H9 (cell line): ENCODE results near the gene ITSN2. TPM values are rescaled to one million over a fixed set of nuclear protein-coding genes. Genes with fewer than 3 reads are reported as not detected.

ENCODE experiments used
- DNase-seq: peaks from one replicate; pipeline ENCODE4 v3.0.0-alpha.2; 2017
- H2AFZ ChIP-seq: one replicate; pipeline ENCODE4 v1.6.1; 2013; ENCODE audit warnings: mild to moderate bottlenecking, low read length, control low read depth, moderate library complexity
- H2AK5ac ChIP-seq: 2 replicates; pipeline ENCODE4 v1.6.1; 2013; ENCODE audit warnings: low read length, control low read depth, mixed read lengths; ENCODE audit not compliant: insufficient read length
- H2BK120ac ChIP-seq: one replicate; pipeline ENCODE4 v1.6.1; 2013; ENCODE audit warnings: low read depth, mild to moderate bottlenecking, low read length, control low read depth, inconsistent platforms; ENCODE audit not compliant: poor library complexity, severe bottlenecking
- H2BK12ac ChIP-seq: 2 replicates; pipeline ENCODE4 v1.6.1; 2013; ENCODE audit warnings: low read length, control low read depth, mixed read lengths, low read depth; ENCODE audit not compliant: insufficient read length
- H2BK15ac ChIP-seq: 2 replicates; pipeline ENCODE4 v1.6.1; 2013; ENCODE audit warnings: low read depth, low read length, control low read depth
- H2BK20ac ChIP-seq: one replicate; pipeline ENCODE4 v1.6.1; 2013; ENCODE audit warnings: low read depth, mild to moderate bottlenecking, low read length, control low read depth, inconsistent platforms; ENCODE audit not compliant: poor library complexity, severe bottlenecking
- H2BK5ac ChIP-seq: 2 replicates; pipeline ENCODE4 v1.6.1; 2013; ENCODE audit warnings: low read length, control low read depth, mixed read lengths; ENCODE audit not compliant: insufficient read length
- H3K14ac ChIP-seq: 2 replicates; pipeline ENCODE4 v1.6.1; 2013; ENCODE audit warnings: low read length, control low read depth; ENCODE audit not compliant: insufficient read depth
- H3K18ac ChIP-seq: 2 replicates; pipeline ENCODE4 v1.6.1; 2013; ENCODE audit warnings: low read depth, mild to moderate bottlenecking, mixed read lengths, low read length, control low read depth; ENCODE audit not compliant: insufficient read length
- H3K23ac ChIP-seq: 2 replicates; pipeline ENCODE4 v1.6.1; 2013; ENCODE audit warnings: low read length, control low read depth, mixed read lengths, low read depth; ENCODE audit not compliant: insufficient read length
- H3K23me2 ChIP-seq: 2 replicates; pipeline ENCODE4 v1.6.1; 2013; ENCODE audit warnings: low read depth, mild to moderate bottlenecking, mixed read lengths, low read length, control low read depth; ENCODE audit not compliant: insufficient read length, poor library complexity, severe bottlenecking
- H3K27ac ChIP-seq: 2 replicates; pipeline ENCODE4 v1.5.1; 2013; ENCODE audit warnings: low read length, control low read depth, mixed read lengths, low read depth; ENCODE audit not compliant: insufficient read length
- H3K27me3 ChIP-seq: 2 replicates; pipeline ENCODE4 v1.6.1; 2013; ENCODE audit warnings: low read length, control low read depth, inconsistent platforms; ENCODE audit not compliant: insufficient read depth
- H3K4ac ChIP-seq: 2 replicates; pipeline ENCODE4 v1.6.1; 2013; ENCODE audit warnings: low read depth, mild to moderate bottlenecking, control low read depth, inconsistent platforms, low read length, moderate library complexity
- H3K4me1 ChIP-seq: 2 replicates; pipeline ENCODE4 v1.6.1; 2013; ENCODE audit warnings: low read length, control low read depth, inconsistent platforms; ENCODE audit not compliant: insufficient read depth
- H3K4me2 ChIP-seq: 2 replicates; pipeline ENCODE4 v1.6.1; 2013; ENCODE audit warnings: low read length, control low read depth, mixed read lengths; ENCODE audit not compliant: insufficient read length, insufficient read depth
- H3K56ac ChIP-seq: 2 replicates; pipeline ENCODE4 v1.6.1; 2013; ENCODE audit warnings: low read depth, mild to moderate bottlenecking, mixed read lengths, low read length, control low read depth; ENCODE audit not compliant: insufficient read length
- H3K79me1 ChIP-seq: 2 replicates; pipeline ENCODE4 v1.6.1; 2013; ENCODE audit warnings: low read depth, mild to moderate bottlenecking, moderate library complexity, low read length, control low read depth, inconsistent platforms; ENCODE audit not compliant: insufficient read depth, poor library complexity, severe bottlenecking
- H3K79me2 ChIP-seq: 2 replicates; pipeline ENCODE4 v1.6.1; 2013; ENCODE audit warnings: low read length, control low read depth, inconsistent platforms; ENCODE audit not compliant: insufficient read depth
- H3K9ac ChIP-seq: 2 replicates; pipeline ENCODE4 v1.6.1; 2013; ENCODE audit warnings: low read length, control low read depth, mixed read lengths; ENCODE audit not compliant: insufficient read length; ENCODE audit errors: extremely low read depth
- H3K9me3 ChIP-seq: one replicate; pipeline ENCODE4 v1.6.1; 2013; ENCODE audit warnings: low read depth, low read length, inconsistent platforms; ENCODE audit not compliant: control insufficient read depth
- H3T11ph ChIP-seq: one replicate; pipeline ENCODE4 v1.6.1; 2013; ENCODE audit warnings: mild to moderate bottlenecking, low read length, control low read depth, inconsistent platforms
- H4K20me1 ChIP-seq: one replicate; pipeline ENCODE4 v1.6.1; 2013; ENCODE audit not compliant: control insufficient read depth, insufficient read length, insufficient read depth
- H4K5ac ChIP-seq: 2 replicates; pipeline ENCODE4 v1.6.1; 2013; ENCODE audit warnings: low read depth, mild to moderate bottlenecking, mixed read lengths, low read length, control low read depth; ENCODE audit not compliant: insufficient read length
- H4K8ac ChIP-seq: replicated peaks from 2 replicates; pipeline ENCODE4 v1.6.1; 2013; ENCODE audit warnings: low read length, control low read depth, mixed read lengths, low read depth; ENCODE audit not compliant: insufficient read length
- H4K91ac ChIP-seq: 2 replicates; pipeline ENCODE4 v1.6.1; 2013; ENCODE audit warnings: low read depth, mild to moderate bottlenecking, moderate library complexity, mixed read lengths, low read length, control low read depth; ENCODE audit not compliant: insufficient read length
- H3K27ac Mint-ChIP-seq, 3 experiments: 2 replicates in 2 of 3; 3 replicates in 1 of 3; pipeline ENCODE4 v1.8.0; 2020 to 2021; ENCODE audit warnings: mixed read lengths in 3 of 3, mild to moderate bottlenecking in 1 of 3, moderate library complexity in 1 of 3
- H3K27me3 Mint-ChIP-seq: 2 replicates; pipeline ENCODE4 v1.8.0; 2021; ENCODE audit warnings: low read depth, mild to moderate bottlenecking, moderate library complexity, mixed read lengths
- H3K36me3 Mint-ChIP-seq, 3 experiments: 2 replicates in 2 of 3; 3 replicates in 1 of 3; pipeline ENCODE4 v1.8.0; 2020 to 2021; ENCODE audit warnings: low read depth in 3 of 3, mixed read lengths in 3 of 3; ENCODE audit not compliant: insufficient read depth in 1 of 3
- H3K4me1 Mint-ChIP-seq, 2 experiments: 2 replicates each; pipeline ENCODE4 v1.8.0; 2020; ENCODE audit warnings: mixed read lengths in 2 of 2
- H3K4me3 Mint-ChIP-seq, 2 experiments: 2 replicates in 1 of 2; 3 replicates in 1 of 2; pipeline ENCODE4 v1.8.0; 2020 to 2021; ENCODE audit warnings: mild to moderate bottlenecking in 2 of 2, mixed read lengths in 2 of 2, moderate library complexity in 1 of 2
- H3K9me3 Mint-ChIP-seq, 2 experiments: 2 replicates in 1 of 2; 3 replicates in 1 of 2; pipeline ENCODE4 v1.8.0; 2020; ENCODE audit warnings: mild to moderate bottlenecking in 2 of 2, mixed read lengths in 2 of 2, moderate library complexity in 1 of 2
- WGBS: extraction: QIAGEN DNeasy Blood & Tissue Kit; methylation state at CpG from one replicate; pipeline ENCODE4 v1.1.7; 2013; ENCODE audit warnings: missing lambda C conversion rate, low lambda C conversion rate, mixed read lengths; ENCODE audit not compliant: insufficient read length; ENCODE audit errors: extremely low coverage; 5-methylcytosine and 5-hydroxymethylcytosine counted together
- total RNA-seq: library from RNA; stranded (reverse); gene quantifications from 2 replicates; pipeline ENCODE4 v1.2.1, GENCODE V29; 2021
- TF ChIP-seq, protein P1 (sequence below): fragments of 200-600 bp; sonication (generic); conservative IDR thresholded peaks from 3 replicates; pipeline ENCODE4 v1.8.0; 2021; ENCODE audit warnings: antibody characterized with exemption, mild to moderate bottlenecking

Gene ITSN2
- total RNA-seq, 1 experiment from 2014 or later = 17.0 TPM

DNA sequence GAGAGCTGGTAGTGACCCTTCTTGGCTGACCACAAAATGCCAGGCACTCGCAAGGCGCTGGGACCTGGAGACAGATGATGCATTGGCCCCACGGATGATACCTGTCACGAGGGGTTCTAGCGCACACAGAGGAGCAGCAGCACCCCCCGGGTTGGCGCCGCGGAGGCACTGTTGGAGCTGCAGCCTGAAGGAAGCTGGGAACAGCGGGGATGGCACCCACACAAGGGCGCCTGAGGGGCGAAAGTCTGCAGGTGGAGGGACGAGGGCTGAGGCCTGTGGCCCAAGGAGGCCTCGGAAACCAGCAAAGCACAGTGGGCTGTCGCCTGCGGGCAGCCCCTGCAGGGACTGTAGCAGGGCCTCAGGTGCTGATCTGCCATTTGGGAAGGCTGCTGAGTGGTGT lies 151.8 kb downstream of the ITSN2 start:
- no peaks in the 10 kb centered on the region for H3K23me2 ChIP-seq
- H3K18ac ChIP-seq = no peak overlapping the region
- H3K23ac ChIP-seq = no peak overlapping the region
- Mint-ChIP-seq H3K27me3 (no peaks in the 10 kb centered on the region; the same call in 1 of the 2 replicates), H3K4me3 (no peak overlapping the region), H3K36me3 (peaks cover 0 to 7% (median 0%) of the 10 kb centered on the region in 3 experiments; a peak in 3 of 7 replicates), H3K27ac (peak overlapping the region in 1 of 3 experiments; percentile 44; a peak in 1 of 7 replicates), H3K9me3 (no peaks in the 10 kb centered on the region; a peak in 1 of 5 replicates), H3K4me1 (peaks cover 2 to 16% of the 10 kb centered on the region in 2 experiments; a peak in 2 of 4 replicates)
- no peaks in the 10 kb centered on the region for H3K79me2 ChIP-seq
- H3K56ac ChIP-seq = no peak overlapping the region
- H2AFZ ChIP-seq = no peak overlapping the region
- H4K5ac ChIP-seq = no peak overlapping the region
- H3K14ac ChIP-seq = no peak overlapping the region
- H3K79me1 ChIP-seq = no peaks in the 10 kb centered on the region
- TF ChIP-seq, protein P1, sequence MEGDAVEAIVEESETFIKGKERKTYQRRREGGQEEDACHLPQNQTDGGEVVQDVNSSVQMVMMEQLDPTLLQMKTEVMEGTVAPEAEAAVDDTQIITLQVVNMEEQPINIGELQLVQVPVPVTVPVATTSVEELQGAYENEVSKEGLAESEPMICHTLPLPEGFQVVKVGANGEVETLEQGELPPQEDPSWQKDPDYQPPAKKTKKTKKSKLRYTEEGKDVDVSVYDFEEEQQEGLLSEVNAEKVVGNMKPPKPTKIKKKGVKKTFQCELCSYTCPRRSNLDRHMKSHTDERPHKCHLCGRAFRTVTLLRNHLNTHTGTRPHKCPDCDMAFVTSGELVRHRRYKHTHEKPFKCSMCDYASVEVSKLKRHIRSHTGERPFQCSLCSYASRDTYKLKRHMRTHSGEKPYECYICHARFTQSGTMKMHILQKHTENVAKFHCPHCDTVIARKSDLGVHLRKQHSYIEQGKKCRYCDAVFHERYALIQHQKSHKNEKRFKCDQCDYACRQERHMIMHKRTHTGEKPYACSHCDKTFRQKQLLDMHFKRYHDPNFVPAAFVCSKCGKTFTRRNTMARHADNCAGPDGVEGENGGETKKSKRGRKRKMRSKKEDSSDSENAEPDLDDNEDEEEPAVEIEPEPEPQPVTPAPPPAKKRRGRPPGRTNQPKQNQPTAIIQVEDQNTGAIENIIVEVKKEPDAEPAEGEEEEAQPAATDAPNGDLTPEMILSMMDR = no peak
- H2AK5ac ChIP-seq = no peak overlapping the region
- no peak overlapping the region for H3K27ac ChIP-seq
- H3K4ac ChIP-seq = no peak overlapping the region
- no peak overlapping the region for H2BK20ac ChIP-seq
- no peak overlapping the region for H2BK5ac ChIP-seq
- H3K4me2 ChIP-seq = no peak overlapping the region
- no peak overlapping the region for H4K8ac ChIP-seq
- no peak overlapping the region for H4K91ac ChIP-seq
- H3K4me1 ChIP-seq = no peaks in the 10 kb centered on the region
- no peak for DNase-seq
- H3K9ac ChIP-seq = no peak overlapping the region
- no CpG with 5 or more reads among the region's 16 CpGs for WGBS
- H3K9me3 ChIP-seq = no peaks in the 10 kb centered on the region
- H3T11ph ChIP-seq = no peak overlapping the region
- H2BK120ac ChIP-seq = no peak overlapping the region
- H2BK15ac ChIP-seq = no peak overlapping the region
- H3K27me3 ChIP-seq = no peaks in the 10 kb centered on the region
- no peaks in the 10 kb centered on the region for H4K20me1 ChIP-seq
- no peak overlapping the region for H2BK12ac ChIP-seq
